Body of pancreas (tissue), 4 donors: ENCODE data around the gene RNF151.

Source experiments
- POLR2A ChIP-seq, 3 donors: fragments of 450-650 bp; IDR thresholded peaks; one replicate each; pipeline ENCODE4 v1.6.1; 2016; ENCODE audit warnings: antibody characterized with exemption in 3 of 3, mild to moderate bottlenecking in 2 of 3
- TF ChIP-seq, protein P1 (sequence below), 7 experiments: fragments of 450-650 bp in 4 of 7; fragments of 200-600 bp in 3 of 7; sonication (generic) in 3 of 7; IDR thresholded peaks; one replicate each; pipeline ENCODE4 v1.5.1; 2016 to 2019; ENCODE audit warnings: antibody characterized with exemption in 7 of 7

DNA sequence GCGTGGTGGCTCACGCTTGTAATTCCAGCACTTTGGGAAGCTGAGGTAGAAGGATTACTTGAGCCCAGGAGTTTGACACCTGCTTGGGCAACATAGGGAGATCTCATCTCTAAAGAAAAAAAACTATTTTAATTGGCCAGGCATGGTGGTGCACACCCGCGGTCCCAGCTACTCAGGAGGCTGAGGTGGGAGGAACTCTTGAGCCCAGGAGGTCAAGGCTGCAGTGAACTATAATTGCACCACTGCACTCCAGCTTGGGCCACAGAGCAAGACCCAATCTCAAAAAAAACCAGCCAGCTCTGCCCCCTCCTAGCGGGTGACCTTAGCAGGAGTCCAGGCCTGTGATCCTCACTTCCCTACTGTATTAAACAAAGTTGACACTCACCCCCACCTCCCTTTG, 42.6 kb upstream of the RNF151 start:
- TF ChIP-seq, protein P1, sequence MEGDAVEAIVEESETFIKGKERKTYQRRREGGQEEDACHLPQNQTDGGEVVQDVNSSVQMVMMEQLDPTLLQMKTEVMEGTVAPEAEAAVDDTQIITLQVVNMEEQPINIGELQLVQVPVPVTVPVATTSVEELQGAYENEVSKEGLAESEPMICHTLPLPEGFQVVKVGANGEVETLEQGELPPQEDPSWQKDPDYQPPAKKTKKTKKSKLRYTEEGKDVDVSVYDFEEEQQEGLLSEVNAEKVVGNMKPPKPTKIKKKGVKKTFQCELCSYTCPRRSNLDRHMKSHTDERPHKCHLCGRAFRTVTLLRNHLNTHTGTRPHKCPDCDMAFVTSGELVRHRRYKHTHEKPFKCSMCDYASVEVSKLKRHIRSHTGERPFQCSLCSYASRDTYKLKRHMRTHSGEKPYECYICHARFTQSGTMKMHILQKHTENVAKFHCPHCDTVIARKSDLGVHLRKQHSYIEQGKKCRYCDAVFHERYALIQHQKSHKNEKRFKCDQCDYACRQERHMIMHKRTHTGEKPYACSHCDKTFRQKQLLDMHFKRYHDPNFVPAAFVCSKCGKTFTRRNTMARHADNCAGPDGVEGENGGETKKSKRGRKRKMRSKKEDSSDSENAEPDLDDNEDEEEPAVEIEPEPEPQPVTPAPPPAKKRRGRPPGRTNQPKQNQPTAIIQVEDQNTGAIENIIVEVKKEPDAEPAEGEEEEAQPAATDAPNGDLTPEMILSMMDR (IDR thresholded peaks at IDR 0.05): no peak
- no peak for TF ChIP-seq POLR2A (IDR thresholded peaks at IDR 0.05)
